Tibial nerve (tissue), 4 donors: ENCODE measurements around the gene GPR155. TPM values are rescaled to one million over a fixed set of nuclear protein-coding genes. Genes with fewer than 3 reads are reported as not detected.
A peak's percentile ranks its signal among the peaks of the same experiment; 100 is the strongest.

Experiments used
- DNase-seq, 2 donors: peaks; one replicate each; pipeline ENCODE4 v3.0.0-alpha.2; 2019; ENCODE audit warnings: low spot score in 2 of 2
- H3K27ac ChIP-seq, 4 donors: fragments of 200-600 bp; sonication (generic) in 3 of 4; one replicate each; pipeline ENCODE4 v1.5.1; 2017 to 2019; ENCODE audit warnings: mild to moderate bottlenecking in 1 of 4
- H3K27me3 ChIP-seq, 2 donors: fragments of 200-600 bp; sonication (generic) in 1 of 2; one replicate each; pipeline versions ENCODE4 v1.5.1 to v1.6.0; 2017 to 2019
- H3K36me3 ChIP-seq, 3 donors: fragments of 200-600 bp; sonication (generic); one replicate each; pipeline ENCODE4 v1.5.1; 2018 to 2019
- H3K4me1 ChIP-seq, 4 donors: fragments of 200-600 bp; sonication (generic) in 3 of 4; one replicate each; pipeline ENCODE4 v1.5.1; 2017 to 2019
- H3K4me3 ChIP-seq, 4 donors: fragments of 200-600 bp; sonication (generic) in 3 of 4; one replicate each; pipeline ENCODE4 v1.5.1; 2017 to 2019; ENCODE audit warnings: mild to moderate bottlenecking in 1 of 4, moderate library complexity in 1 of 4
- H3K9me3 ChIP-seq, 4 donors: fragments of 200-600 bp; sonication (generic) in 3 of 4; one replicate each; pipeline ENCODE4 v1.5.1; 2017 to 2019
- EP300 ChIP-seq, 2 donors: sonication (generic); formaldehyde crosslinking; IDR thresholded peaks; one replicate each; pipeline ENCODE4 v1.6.1; 2017; ENCODE audit warnings: antibody characterized with exemption in 2 of 2, mild to moderate bottlenecking in 1 of 2
- POLR2A ChIP-seq, 2 donors: fragments of 450-650 bp; IDR thresholded peaks; one replicate each; pipeline ENCODE4 v1.6.1; 2017; ENCODE audit warnings: antibody characterized with exemption in 2 of 2, mild to moderate bottlenecking in 2 of 2, moderate library complexity in 2 of 2
- WGBS, 2 donors: methylation state at CpG; one replicate each; pipeline ENCODE4 v1.1.5; 2018; 5-methylcytosine and 5-hydroxymethylcytosine counted together
- total RNA-seq, 4 donors: library from RNA; depleted of rRNA; stranded (reverse); fragments of >200 nt; gene quantifications; one replicate each; pipeline ENCODE4 v1.1.0, GENCODE V29; 2016
- TF ChIP-seq, protein P1 (sequence below), 5 experiments: fragments of 200-600 bp in 3 of 5; fragments of 450-650 bp in 2 of 5; sonication (generic) in 3 of 5; IDR thresholded peaks; one replicate each; pipeline ENCODE4 v1.5.1; 2016 to 2019; ENCODE audit warnings: antibody characterized with exemption in 5 of 5, mild to moderate bottlenecking in 3 of 5, moderate library complexity in 2 of 5

GPR155 gene
- total RNA-seq, 4 donors from 2014 or later = 8.6 to 36.5 (median 15.5) TPM

DNA sequence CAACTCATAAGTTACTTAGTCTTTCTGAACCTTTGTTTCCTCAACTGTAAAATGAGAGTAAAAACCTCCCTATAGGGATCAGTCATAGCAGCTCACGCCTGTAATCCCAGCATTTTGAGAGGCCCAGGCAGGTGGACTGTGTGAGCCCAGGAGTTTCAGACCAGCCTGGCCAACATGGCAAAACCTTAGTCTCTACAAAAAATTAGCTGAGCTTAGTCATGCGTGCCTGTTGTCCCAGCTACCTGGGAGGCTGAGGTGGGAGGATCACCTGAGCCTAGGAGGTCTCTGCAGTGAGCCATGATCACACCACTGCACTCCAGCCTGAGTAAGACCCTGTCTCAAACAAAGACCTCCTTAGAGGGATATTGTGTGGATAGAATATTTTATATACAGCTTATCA lies 2.3 kb downstream of the GPR155 start:
- no peaks in the 10 kb centered on the region for H3K27me3 ChIP-seq
- WGBS, 2 donors = 75 to 100% methylated on average over 2 of the region's 2 CpGs

DNA sequence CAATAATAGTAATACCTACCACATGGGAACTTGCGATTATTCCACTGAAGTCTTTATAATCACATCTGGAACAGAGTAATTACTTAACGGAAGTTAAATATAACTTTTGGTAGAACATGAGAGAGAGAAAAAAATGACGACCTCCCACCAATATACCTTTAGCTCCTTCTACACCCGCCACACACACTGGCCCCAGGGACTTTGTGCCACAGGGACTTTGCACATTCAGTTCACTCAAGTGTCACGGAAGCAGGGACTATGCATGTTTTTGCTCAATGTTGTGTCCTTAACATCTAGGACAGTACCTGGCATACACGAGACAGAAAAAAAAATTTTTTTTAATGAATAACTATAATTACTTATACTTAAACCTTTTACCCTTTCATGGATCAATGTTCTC lies 4.0 kb downstream of the GPR155 start:
- TF ChIP-seq POLR2A (IDR thresholded peaks at IDR 0.05) (no peak), EP300 (IDR thresholded peaks at IDR 0.05) (no peak)
- TF ChIP-seq, protein P1, sequence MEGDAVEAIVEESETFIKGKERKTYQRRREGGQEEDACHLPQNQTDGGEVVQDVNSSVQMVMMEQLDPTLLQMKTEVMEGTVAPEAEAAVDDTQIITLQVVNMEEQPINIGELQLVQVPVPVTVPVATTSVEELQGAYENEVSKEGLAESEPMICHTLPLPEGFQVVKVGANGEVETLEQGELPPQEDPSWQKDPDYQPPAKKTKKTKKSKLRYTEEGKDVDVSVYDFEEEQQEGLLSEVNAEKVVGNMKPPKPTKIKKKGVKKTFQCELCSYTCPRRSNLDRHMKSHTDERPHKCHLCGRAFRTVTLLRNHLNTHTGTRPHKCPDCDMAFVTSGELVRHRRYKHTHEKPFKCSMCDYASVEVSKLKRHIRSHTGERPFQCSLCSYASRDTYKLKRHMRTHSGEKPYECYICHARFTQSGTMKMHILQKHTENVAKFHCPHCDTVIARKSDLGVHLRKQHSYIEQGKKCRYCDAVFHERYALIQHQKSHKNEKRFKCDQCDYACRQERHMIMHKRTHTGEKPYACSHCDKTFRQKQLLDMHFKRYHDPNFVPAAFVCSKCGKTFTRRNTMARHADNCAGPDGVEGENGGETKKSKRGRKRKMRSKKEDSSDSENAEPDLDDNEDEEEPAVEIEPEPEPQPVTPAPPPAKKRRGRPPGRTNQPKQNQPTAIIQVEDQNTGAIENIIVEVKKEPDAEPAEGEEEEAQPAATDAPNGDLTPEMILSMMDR (IDR thresholded peaks at IDR 0.05) = no peak
- Histone ChIP-seq H3K27ac (no peak overlapping the region), H3K4me3 (no peak overlapping the region), H3K36me3 (peaks cover 0 to 5% (median 2%) of the 10 kb centered on the region in 3 donors), H3K27me3 (no peaks in the 10 kb centered on the region), H3K4me1 (peaks cover 0 to 18% (median 2%) of the 10 kb centered on the region in 4 donors), H3K9me3 (no peaks in the 10 kb centered on the region)
- 96 to 97% methylated on average over 6 of the region's 6 CpGs for WGBS, 2 donors
- DNase-seq = no peak

More for the DNA sequence above, 2.3 kb downstream of the GPR155 start:
- TF ChIP-seq, protein P1 (IDR thresholded peaks at IDR 0.05) = no peak
- TF ChIP-seq EP300 (IDR thresholded peaks at IDR 0.05) (no peak), POLR2A (IDR thresholded peaks at IDR 0.05) (no peak)
- H3K9me3 ChIP-seq = no peaks in the 10 kb centered on the region
- DNase-seq = no peak
- H3K4me3 ChIP-seq = peak overlapping the region in 2 of 4 donors; percentile 3 to 78
- H3K27ac ChIP-seq = peak overlapping the region in 2 of 4 donors; percentile 92 to 94
- H3K4me1 ChIP-seq = peaks cover 0 to 20% (median 2%) of the 10 kb centered on the region in 4 donors
- H3K36me3 ChIP-seq = peaks cover 0 to 5% (median 2%) of the 10 kb centered on the region in 3 donors

DNA sequence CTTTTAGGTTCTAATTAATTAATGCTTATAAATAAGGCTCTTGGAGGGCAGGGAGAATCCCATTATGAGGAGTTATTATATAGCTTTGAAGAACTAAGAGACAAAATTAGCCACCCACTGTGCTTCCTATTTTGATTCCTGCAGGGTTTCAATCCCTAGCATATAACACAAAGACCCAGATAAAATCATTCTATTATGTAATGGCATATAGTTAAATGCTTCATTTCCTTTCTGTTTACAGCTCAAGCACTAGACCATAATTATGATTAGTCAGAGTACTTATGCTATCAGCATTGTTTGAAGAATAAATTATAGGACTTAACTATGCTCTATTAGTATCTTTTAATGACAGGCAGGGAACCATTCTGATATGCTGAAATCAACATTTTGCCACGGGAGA lies 9.1 kb downstream of the GPR155 start:
- Histone ChIP-seq H3K4me1 (no peaks in the 10 kb centered on the region), H3K36me3 (peaks cover 0 to 5% (median 2%) of the 10 kb centered on the region in 3 donors), H3K27ac (no peak overlapping the region), H3K4me3 (no peak overlapping the region), H3K9me3 (no peaks in the 10 kb centered on the region), H3K27me3 (no peaks in the 10 kb centered on the region)
- 77 to 89% methylated on average over 1 of the region's 1 CpG for WGBS, 2 donors
- no peak for DNase-seq
- TF ChIP-seq POLR2A (IDR thresholded peaks at IDR 0.05) (no peak), EP300 (IDR thresholded peaks at IDR 0.05) (no peak)
- TF ChIP-seq, protein P1 (IDR thresholded peaks at IDR 0.05) = no peak

GRCh38 chr2:174473796-174474195 lies 13.0 kb downstream of the GPR155 start:
- H3K27ac ChIP-seq = no peak overlapping the region
- H3K4me1 ChIP-seq = no peaks in the 10 kb centered on the region
- no peaks in the 10 kb centered on the region for H3K9me3 ChIP-seq
- DNase-seq = no peak
- no peaks in the 10 kb centered on the region for H3K27me3 ChIP-seq
- no peak overlapping the region for H3K4me3 ChIP-seq
- H3K36me3 ChIP-seq = no peaks in the 10 kb centered on the region
- TF ChIP-seq POLR2A (IDR thresholded peaks at IDR 0.05) (no peak), EP300 (IDR thresholded peaks at IDR 0.05) (no peak)
- TF ChIP-seq, protein P1 (IDR thresholded peaks at IDR 0.05) = no peak
- WGBS, 2 donors = 71 to 73% methylated on average over 3 of the region's 3 CpGs

- no peak for DNase-seq
- H3K9me3 ChIP-seq = no peaks in the 10 kb centered on the region
- peaks cover 0 to 12% (median 0%) of the 10 kb centered on the region in 3 donors for H3K36me3 ChIP-seq
- no peak overlapping the region for H3K27ac ChIP-seq
- 73 to 81% methylated on average over 4 of the region's 4 CpGs for WGBS, 2 donors
- no peak for TF ChIP-seq POLR2A (IDR thresholded peaks at IDR 0.05)
- TF ChIP-seq, protein P1 (IDR thresholded peaks at IDR 0.05) = peak in 1 of 5 experiments; percentile 9
- H3K27me3 ChIP-seq = no peaks in the 10 kb centered on the region
- no peak overlapping the region for H3K4me3 ChIP-seq
- peaks cover 0 to 2% (median 0%) of the 10 kb centered on the region in 4 donors for H3K4me1 ChIP-seq
Observed at GRCh38 chr2:174465327-174465726, 21.5 kb downstream of the GPR155 start.
